Measurements from ENCODE around the gene POLG. TPM values are rescaled to one million over a fixed set of nuclear protein-coding genes. Genes with fewer than 3 reads are reported as not detected.

POLG gene
- total RNA-seq, 1 donor from 2014 or later, result 69.3 TPM

GRCh38 chr15:89315375-89315929 is 19.2 kb downstream of the POLG start:
- H3K36me3 Mint-ChIP-seq (ENCODE audit: insufficient read depth), result peaks cover 31% of the 10 kb centered on the region
- DNase-seq (ENCODE audit: low spot score, unreplicated experiment), result no peak
- H3K9me3 Mint-ChIP-seq (ENCODE audit: low read depth), result no peaks in the 10 kb centered on the region
- no peaks in the 10 kb centered on the region for H3K27me3 Mint-ChIP-seq
- no peak overlapping the region for H3K4me3 Mint-ChIP-seq (ENCODE audit: low read depth)
- H3K4me1 Mint-ChIP-seq (ENCODE audit: low read depth), result no peaks in the 10 kb centered on the region
- no peak for TF ChIP-seq CTCF (IDR thresholded peaks at IDR 0.05; ENCODE audit: unreplicated experiment)
- H3K27ac Mint-ChIP-seq, result peak overlapping the region; percentile 78

GRCh38 chr15:89309993-89310392 is 24.6 kb downstream of the POLG start:
- Mint-ChIP-seq H3K27me3 (no peaks in the 10 kb centered on the region), H3K27ac (no peak overlapping the region), H3K36me3 (ENCODE audit: insufficient read depth) (peaks cover 11% of the 10 kb centered on the region), H3K9me3 (ENCODE audit: low read depth) (no peaks in the 10 kb centered on the region), H3K4me3 (ENCODE audit: low read depth) (no peak overlapping the region), H3K4me1 (ENCODE audit: low read depth) (no peaks in the 10 kb centered on the region)
- DNase-seq (ENCODE audit: low spot score, unreplicated experiment), result no peak
- no peak for TF ChIP-seq CTCF (IDR thresholded peaks at IDR 0.05; ENCODE audit: unreplicated experiment)

GRCh38 chr15:89308236-89308635 is 26.4 kb downstream of the POLG start:
- Mint-ChIP-seq H3K4me1 (ENCODE audit: low read depth) (no peaks in the 10 kb centered on the region), H3K4me3 (ENCODE audit: low read depth) (no peak overlapping the region), H3K27me3 (no peaks in the 10 kb centered on the region), H3K9me3 (ENCODE audit: low read depth) (no peaks in the 10 kb centered on the region), H3K27ac (no peak overlapping the region), H3K36me3 (ENCODE audit: insufficient read depth) (peaks cover 8% of the 10 kb centered on the region)
- no peak for TF ChIP-seq CTCF (IDR thresholded peaks at IDR 0.05; ENCODE audit: unreplicated experiment)
- DNase-seq (ENCODE audit: low spot score, unreplicated experiment), result no peak

GRCh38 chr15:89307791-89308190 is 26.8 kb downstream of the POLG start:
- Mint-ChIP-seq H3K27ac (no peak overlapping the region), H3K9me3 (ENCODE audit: low read depth) (no peaks in the 10 kb centered on the region), H3K4me3 (ENCODE audit: low read depth) (no peak overlapping the region), H3K36me3 (ENCODE audit: insufficient read depth) (peaks cover 6% of the 10 kb centered on the region), H3K27me3 (no peaks in the 10 kb centered on the region), H3K4me1 (ENCODE audit: low read depth) (no peaks in the 10 kb centered on the region)
- DNase-seq (ENCODE audit: low spot score, unreplicated experiment), result no peak
- no peak for TF ChIP-seq CTCF (IDR thresholded peaks at IDR 0.05; ENCODE audit: unreplicated experiment)

- TF ChIP-seq CTCF (IDR thresholded peaks at IDR 0.05; ENCODE audit: unreplicated experiment), result no peak
- no peak for DNase-seq (ENCODE audit: low spot score, unreplicated experiment)
- no peaks in the 10 kb centered on the region for H3K4me1 Mint-ChIP-seq (ENCODE audit: low read depth)
- H3K27me3 Mint-ChIP-seq, result no peaks in the 10 kb centered on the region
- H3K27ac Mint-ChIP-seq, result no peak overlapping the region
- no peaks in the 10 kb centered on the region for H3K9me3 Mint-ChIP-seq (ENCODE audit: low read depth)
- peaks cover 6% of the 10 kb centered on the region for H3K36me3 Mint-ChIP-seq (ENCODE audit: insufficient read depth)
- no peak overlapping the region for H3K4me3 Mint-ChIP-seq (ENCODE audit: low read depth)
Measured at GRCh38 chr15:89307046-89307587, 27.5 kb downstream of the POLG start.

Data from progenitor cell of endocrine pancreas (in vitro differentiated cells).